Fibroblast of lung (primary cell): Measurements from ENCODE around the gene REXO5. TPM values are rescaled to one million over a fixed set of nuclear protein-coding genes. Genes with fewer than 3 reads are reported as not detected.

ENCODE experiments used
- DNase-seq, 2 donors: peaks; one replicate each; pipeline versions ENCODE4 v3.0.0 to v3.0.0-alpha.2; 2010; ENCODE audit warnings: low read depth in 2 of 2
- H2AFZ ChIP-seq: 2 replicates; pipeline ENCODE4 v1.5.1; 2012; ENCODE audit warnings: low read length, control low read depth, inconsistent platforms
- H3K27ac ChIP-seq: 2 replicates; pipeline ENCODE4 v1.5.1; 2011; ENCODE audit warnings: low read length, control low read depth; ENCODE audit not compliant: insufficient read depth
- H3K27me3 ChIP-seq: 2 replicates; pipeline ENCODE4 v1.5.1; 2011; ENCODE audit warnings: mild to moderate bottlenecking, low read length; ENCODE audit not compliant: control insufficient read depth, insufficient read depth
- H3K36me3 ChIP-seq: 2 replicates; pipeline ENCODE4 v1.5.1; 2011; ENCODE audit warnings: low read length; ENCODE audit not compliant: control insufficient read depth, insufficient read depth
- H3K4me1 ChIP-seq: 2 replicates; pipeline ENCODE4 v1.5.1; 2011; ENCODE audit warnings: low read length; ENCODE audit not compliant: control insufficient read depth, insufficient read depth; ENCODE audit errors: extremely low read depth
- H3K4me2 ChIP-seq: 2 replicates; pipeline ENCODE4 v1.5.1; 2011; ENCODE audit warnings: low read length, control low read depth; ENCODE audit not compliant: insufficient read depth; ENCODE audit errors: extremely low read depth
- H3K4me3 ChIP-seq, 4 experiments: fragments of 200-600 bp in 1 of 4; sonication (generic) in 1 of 4; replicated peaks in 1 of 4; 2 replicates each; pipeline ENCODE4 v1.5.1; 2011 to 2016; ENCODE audit warnings: low read length in 4 of 4, low read depth in 3 of 4, mild to moderate bottlenecking in 3 of 4, control low read depth in 2 of 4, inconsistent platforms in 1 of 4, mixed read lengths in 1 of 4; ENCODE audit not compliant: insufficient read depth in 1 of 4; ENCODE audit errors: control extremely low read depth in 1 of 4
- H3K79me2 ChIP-seq: 2 replicates; pipeline ENCODE4 v1.5.1; 2012; ENCODE audit warnings: mild to moderate bottlenecking, low read length, inconsistent platforms; ENCODE audit not compliant: control insufficient read depth, insufficient read depth
- H3K9ac ChIP-seq: 2 replicates; pipeline ENCODE4 v1.5.1; 2011; ENCODE audit warnings: mild to moderate bottlenecking, low read length, control low read depth; ENCODE audit not compliant: insufficient read depth
- H3K9me3 ChIP-seq: 2 replicates; pipeline ENCODE4 v1.5.1; 2012; ENCODE audit warnings: low read depth, low read length; ENCODE audit not compliant: control insufficient read depth, insufficient read depth
- H4K20me1 ChIP-seq: 2 replicates; pipeline ENCODE4 v1.5.1; 2011; ENCODE audit warnings: low read length; ENCODE audit not compliant: control insufficient read depth, insufficient read depth; ENCODE audit errors: extremely low read depth
- CTCF ChIP-seq, 2 donors: IDR thresholded peaks in 1 of 2; conservative IDR thresholded peaks in 1 of 2; 1 replicate in 1 of 2; 2 replicates in 1 of 2; pipeline ENCODE4 v1.5.1; 2011 to 2012; ENCODE audit warnings: low read length in 2 of 2, control low read depth in 1 of 2, inconsistent platforms in 1 of 2, low read depth in 1 of 2, mild to moderate bottlenecking in 1 of 2
- EZH2 ChIP-seq: IDR thresholded peaks from 2 replicates; pipeline ENCODE4 v1.5.1; 2012; ENCODE audit warnings: low read length, control low read depth, mild to moderate bottlenecking; ENCODE audit errors: missing control alignments
- polyA plus RNA-seq, 2 donors: library from polyadenylated mRNA; depleted of rRNA in 1 of 2; stranded (reverse) in 1 of 2; unstranded in 1 of 2; fragments of >200 nt; gene quantifications; 2 replicates each; pipeline ENCODE4 v1.2.1, GENCODE V29; 2011 to 2012; ENCODE audit warnings: missing spikeins in 1 of 2
- total RNA-seq: library from RNA; depleted of rRNA; stranded (reverse); fragments of >200 nt; gene quantifications from 2 replicates; pipeline ENCODE4 v1.2.1, GENCODE V29; 2014

The REXO5 gene
- total and polyA plus RNA-seq, 2 donors (not counting 1 experiment from before 2014, with no cell fraction given): 5.6 to 9.1 TPM

- H3K4me2 ChIP-seq: no peak overlapping the region
Observed at GRCh38 chr16:20883554-20884239, 77.4 kb downstream of the REXO5 start.

GRCh38 chr16:20884240-20884556 is 77.9 kb downstream of the REXO5 start:
- Histone ChIP-seq H4K20me1 (no peaks in the 10 kb centered on the region), H3K4me2 (no peak overlapping the region)

More at GRCh38 chr16:20883554-20884239, 77.4 kb downstream of the REXO5 start:
- no peaks in the 10 kb centered on the region for H3K36me3 ChIP-seq
- H3K9me3 ChIP-seq: no peaks in the 10 kb centered on the region
- no peaks in the 10 kb centered on the region for H3K27me3 ChIP-seq
- H3K4me3 ChIP-seq: no peak overlapping the region
- no peak overlapping the region for H2AFZ ChIP-seq
- H3K27ac ChIP-seq: no peak overlapping the region
- no peaks in the 10 kb centered on the region for H4K20me1 ChIP-seq
- TF ChIP-seq EZH2: no peak
- TF ChIP-seq CTCF (conservative IDR thresholded peaks at IDR 0.05 in 1 of 2, IDR thresholded peaks at IDR 0.05 in 1 of 2; ENCODE audit: low read depth in 1 of 2, low read length in 2 of 2): no peak
- H3K4me1 ChIP-seq: peaks cover 7% of the 10 kb centered on the region
- peaks cover 72% of the 10 kb centered on the region for H3K79me2 ChIP-seq
- peak in 1 of 2 donors; percentile 42 for DNase-seq
- no peak overlapping the region for H3K9ac ChIP-seq

GRCh38 chr16:20886320-20886719 is 80.0 kb downstream of the REXO5 start:
- H2AFZ ChIP-seq: no peak overlapping the region

More at GRCh38 chr16:20884240-20884556, 77.9 kb downstream of the REXO5 start:
- no peak overlapping the region for H3K4me3 ChIP-seq
- H3K79me2 ChIP-seq: peaks cover 69% of the 10 kb centered on the region
- no peak overlapping the region for H3K27ac ChIP-seq
- no peaks in the 10 kb centered on the region for H3K36me3 ChIP-seq
- H3K4me1 ChIP-seq: peaks cover 6% of the 10 kb centered on the region
- no peaks in the 10 kb centered on the region for H3K27me3 ChIP-seq
- H3K9ac ChIP-seq: no peak overlapping the region
- TF ChIP-seq EZH2: no peak
- TF ChIP-seq CTCF (conservative IDR thresholded peaks at IDR 0.05 in 1 of 2, IDR thresholded peaks at IDR 0.05 in 1 of 2; ENCODE audit: low read depth in 1 of 2, low read length in 2 of 2): no peak
- DNase-seq: peak; percentile 85 to 91
- H2AFZ ChIP-seq: no peak overlapping the region
- H3K9me3 ChIP-seq: no peaks in the 10 kb centered on the region

More at GRCh38 chr16:20886320-20886719, 80.0 kb downstream of the REXO5 start:
- no peak for DNase-seq
- Histone ChIP-seq H3K79me2 (peaks cover 65% of the 10 kb centered on the region), H3K4me2 (no peak overlapping the region), H3K27ac (no peak overlapping the region), H3K27me3 (no peaks in the 10 kb centered on the region), H3K4me1 (peaks cover 3% of the 10 kb centered on the region), H3K36me3 (no peaks in the 10 kb centered on the region), H3K4me3 (no peak overlapping the region), H3K9me3 (no peaks in the 10 kb centered on the region), H3K9ac (no peak overlapping the region), H4K20me1 (no peaks in the 10 kb centered on the region)
- TF ChIP-seq CTCF (conservative IDR thresholded peaks at IDR 0.05 in 1 of 2, IDR thresholded peaks at IDR 0.05 in 1 of 2; ENCODE audit: low read depth in 1 of 2, low read length in 2 of 2) (no peak), EZH2 (no peak)
